ENCODE data around the gene IARS2. TPM values are rescaled to one million over a fixed set of nuclear protein-coding genes. Genes with fewer than 3 reads are reported as not detected.
A peak's percentile ranks its signal among the peaks of the same experiment; 100 is the strongest.

The IARS2 gene
- total RNA-seq, 1 donor from 2014 or later, result 89.1 TPM

DNA sequence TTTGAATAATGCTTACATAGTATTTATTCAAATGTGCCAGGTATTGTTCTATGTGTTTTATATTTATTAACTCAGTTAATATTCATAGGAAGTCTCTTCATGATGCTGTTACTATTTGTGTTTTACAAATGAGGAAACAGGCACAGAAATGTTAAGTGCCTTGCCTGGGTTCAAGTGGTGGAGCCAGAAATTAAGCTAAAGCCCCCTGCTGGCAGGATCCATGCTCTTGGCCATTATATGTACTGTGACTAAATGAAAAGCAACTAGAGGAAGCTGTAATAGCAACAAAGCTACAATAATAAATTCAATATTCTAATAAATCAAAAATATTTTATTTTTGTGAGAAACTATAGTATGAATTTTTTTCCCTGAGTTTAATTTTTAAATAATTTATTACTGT lies 30.0 kb downstream of the IARS2 start:
- H3K9me3 Mint-ChIP-seq, result no peaks in the 10 kb centered on the region
- intact Hi-C loops (cut with micrococcal nuclease), result no loop called here
- no peaks in the 10 kb centered on the region for H3K27me3 Mint-ChIP-seq (ENCODE audit: low read depth)
- no peak for DNase-seq (ENCODE audit: low spot score)
- peaks cover 11% of the 10 kb centered on the region for H3K4me1 Mint-ChIP-seq (ENCODE audit: low read depth)
- no peak overlapping the region for H3K27ac Mint-ChIP-seq
- no peak overlapping the region for H3K4me3 Mint-ChIP-seq (ENCODE audit: low read depth)
- H3K36me3 Mint-ChIP-seq (ENCODE audit: low read depth), result peaks cover 39% of the 10 kb centered on the region

DNA sequence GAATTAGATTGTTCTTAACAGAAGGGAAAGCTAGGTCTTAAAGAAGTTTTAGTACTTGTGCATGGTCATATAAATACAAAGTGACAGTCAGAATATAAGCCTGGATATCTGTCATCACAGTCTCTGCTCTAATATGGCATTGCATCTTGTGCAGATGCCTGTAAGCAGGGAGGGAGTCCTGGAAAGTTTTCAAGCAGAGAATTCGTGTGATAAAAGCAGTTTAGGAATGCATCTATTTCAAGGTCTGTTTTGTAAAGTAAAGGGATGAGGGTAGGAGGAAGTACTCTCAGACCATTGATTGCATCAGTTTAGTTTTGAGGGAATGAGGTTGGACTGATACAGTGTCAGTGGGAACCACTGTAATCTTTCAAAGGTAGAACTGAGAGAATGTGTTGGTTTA lies 30.6 kb downstream of the IARS2 start:
- Mint-ChIP-seq H3K27me3 (ENCODE audit: low read depth) (no peaks in the 10 kb centered on the region), H3K36me3 (ENCODE audit: low read depth) (peaks cover 41% of the 10 kb centered on the region), H3K9me3 (peaks cover 3% of the 10 kb centered on the region), H3K27ac (peak overlapping the region; percentile 4), H3K4me1 (ENCODE audit: low read depth) (peaks cover 11% of the 10 kb centered on the region), H3K4me3 (ENCODE audit: low read depth) (no peak overlapping the region)
- intact Hi-C loops (cut with micrococcal nuclease), result no loop called here
- DNase-seq (ENCODE audit: low spot score), result no peak

DNA sequence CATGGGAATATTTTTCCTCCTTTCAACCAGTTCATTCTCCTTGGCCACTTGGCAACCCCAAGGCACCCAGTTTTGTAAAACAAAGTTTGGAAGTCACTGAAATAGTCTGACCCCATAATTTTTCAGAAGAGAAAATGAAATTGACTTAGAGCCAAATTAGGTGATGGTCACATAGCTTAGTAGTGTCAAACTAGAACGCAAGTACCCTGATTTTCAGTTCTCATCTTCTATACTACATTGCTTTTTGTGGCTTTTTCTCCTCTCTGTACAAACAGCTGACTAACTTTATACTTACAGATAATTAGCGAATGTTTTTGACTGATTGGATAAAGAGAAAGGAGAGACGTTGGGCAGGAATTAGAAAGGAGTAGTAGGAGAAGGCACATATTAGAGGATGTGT lies 33.1 kb downstream of the IARS2 start:
- peaks cover 10% of the 10 kb centered on the region for H3K4me1 Mint-ChIP-seq (ENCODE audit: low read depth)
- peaks cover 5% of the 10 kb centered on the region for H3K9me3 Mint-ChIP-seq

DNA sequence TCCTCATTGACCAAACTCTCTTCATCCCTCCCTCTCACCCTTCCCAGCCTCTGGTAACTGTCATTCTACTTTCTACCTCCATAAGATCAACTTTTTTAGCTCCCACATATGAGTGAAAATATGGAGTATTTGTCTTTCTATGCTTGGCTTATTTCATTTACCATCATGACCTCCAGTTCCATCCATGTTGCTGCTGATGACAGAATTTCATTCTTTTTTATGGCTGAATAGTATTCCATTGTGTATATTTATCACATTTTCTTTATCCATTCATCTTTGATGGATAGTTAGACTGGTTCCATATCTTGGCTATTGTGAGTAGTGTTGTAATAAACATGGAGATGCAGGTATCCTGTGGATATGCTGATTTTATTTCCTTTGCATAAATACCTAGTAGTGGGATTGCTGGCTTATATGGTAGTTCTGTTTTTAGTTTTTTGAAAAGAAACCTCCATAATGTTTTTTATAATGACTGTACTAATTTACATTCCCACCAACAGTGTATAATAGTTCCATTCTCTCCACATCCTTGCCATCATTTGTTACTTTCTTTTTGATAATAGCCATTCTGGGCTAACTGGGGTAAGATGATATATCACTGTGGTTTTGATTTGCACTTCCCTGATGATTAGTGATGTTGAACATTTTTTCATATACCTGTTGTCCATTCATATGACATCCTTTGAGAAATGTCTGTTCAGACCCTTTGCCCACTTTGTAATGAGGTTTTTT lies 35.7 kb downstream of the IARS2 start:
- peaks cover 3% of the 10 kb centered on the region for H3K4me1 Mint-ChIP-seq (ENCODE audit: low read depth)
- H3K9me3 Mint-ChIP-seq, result peaks cover 5% of the 10 kb centered on the region
- H3K4me3 Mint-ChIP-seq (ENCODE audit: low read depth), result no peak overlapping the region
- H3K27me3 Mint-ChIP-seq (ENCODE audit: low read depth), result no peaks in the 10 kb centered on the region
- DNase-seq (ENCODE audit: low spot score), result no peak
- peaks cover 61% of the 10 kb centered on the region for H3K36me3 Mint-ChIP-seq (ENCODE audit: low read depth)
- intact Hi-C loops (cut with micrococcal nuclease), result no loop called here
- H3K27ac Mint-ChIP-seq, result no peak overlapping the region

More for the DNA sequence above, 33.1 kb downstream of the IARS2 start:
- Mint-ChIP-seq H3K4me3 (ENCODE audit: low read depth) (no peak overlapping the region), H3K36me3 (ENCODE audit: low read depth) (peaks cover 56% of the 10 kb centered on the region), H3K27me3 (ENCODE audit: low read depth) (no peaks in the 10 kb centered on the region), H3K27ac (no peak overlapping the region)
- DNase-seq (ENCODE audit: low spot score), result no peak
- intact Hi-C loops (cut with micrococcal nuclease), result no loop called here

DNA sequence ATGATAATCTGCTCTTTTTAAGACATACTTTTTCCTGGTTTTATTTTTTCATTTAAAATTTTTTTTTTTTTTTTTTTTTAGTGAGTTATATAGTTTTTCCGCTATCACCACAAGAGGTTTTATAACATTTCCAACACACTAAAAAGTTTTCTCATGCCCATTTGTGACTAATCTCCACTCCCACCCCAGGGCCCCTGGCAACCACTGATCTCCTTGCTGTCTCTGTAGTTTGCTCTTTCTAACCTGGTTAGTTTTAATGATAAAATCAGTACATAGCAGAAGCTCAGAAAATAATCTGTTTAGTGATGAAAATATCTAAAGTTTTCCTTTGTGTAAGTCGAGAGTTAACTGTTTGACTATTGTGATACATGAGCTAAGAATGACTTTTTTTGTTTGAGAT lies 41.8 kb downstream of the IARS2 start:
- intact Hi-C loops (cut with micrococcal nuclease), result no loop called here
- H3K36me3 Mint-ChIP-seq (ENCODE audit: low read depth), result peaks cover 55% of the 10 kb centered on the region
- H3K4me1 Mint-ChIP-seq (ENCODE audit: low read depth), result peaks cover 11% of the 10 kb centered on the region
- no peaks in the 10 kb centered on the region for H3K9me3 Mint-ChIP-seq
- DNase-seq (ENCODE audit: low spot score), result no peak
- no peaks in the 10 kb centered on the region for H3K27me3 Mint-ChIP-seq (ENCODE audit: low read depth)
- H3K4me3 Mint-ChIP-seq (ENCODE audit: low read depth), result no peak overlapping the region
- H3K27ac Mint-ChIP-seq, result peak overlapping the region; percentile 19

DNA sequence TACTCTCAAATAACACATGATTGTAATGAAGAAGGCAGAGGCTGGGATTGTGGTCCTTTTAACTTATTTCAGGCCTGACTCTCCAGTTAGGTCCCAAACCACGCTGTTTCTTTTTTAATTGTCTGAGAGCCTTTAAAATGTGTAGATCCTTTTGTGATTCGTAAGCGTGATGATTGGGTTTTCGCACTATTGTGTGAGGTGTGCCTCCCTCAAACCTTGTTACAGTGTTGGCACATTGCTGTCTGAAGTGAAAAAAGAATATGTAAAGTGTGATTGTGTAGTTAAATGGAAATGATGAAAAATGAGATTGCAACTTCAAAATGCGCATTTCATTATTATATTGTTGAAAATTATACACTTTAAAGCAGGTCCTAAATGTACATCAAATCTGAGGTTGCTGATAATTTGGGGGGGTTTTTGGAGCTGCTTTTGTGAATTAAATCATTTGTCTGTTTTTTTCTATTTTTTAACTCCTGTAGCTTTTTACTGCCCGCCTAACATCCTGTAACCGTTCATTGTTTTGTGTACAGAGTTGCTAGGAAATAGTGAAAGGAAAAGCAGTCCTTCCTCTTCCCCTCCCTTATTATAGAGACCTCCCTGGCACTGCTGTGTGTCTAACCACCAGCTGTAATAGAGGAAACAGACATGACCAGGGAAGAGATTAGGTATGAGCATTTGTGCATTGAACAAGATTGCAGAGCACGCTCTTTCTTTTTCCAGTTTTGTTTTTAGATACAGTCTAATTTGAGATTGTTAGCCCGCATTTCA lies 43.3 kb downstream of the IARS2 start:
- Mint-ChIP-seq H3K9me3 (no peaks in the 10 kb centered on the region), H3K4me3 (ENCODE audit: low read depth) (no peak overlapping the region), H3K27ac (peak overlapping the region; percentile 59), H3K4me1 (ENCODE audit: low read depth) (peaks cover 11% of the 10 kb centered on the region), H3K27me3 (ENCODE audit: low read depth) (no peaks in the 10 kb centered on the region), H3K36me3 (ENCODE audit: low read depth) (peaks cover 64% of the 10 kb centered on the region)
- intact Hi-C loops (cut with micrococcal nuclease), result no loop called here
- no peak for DNase-seq (ENCODE audit: low spot score)

DNA sequence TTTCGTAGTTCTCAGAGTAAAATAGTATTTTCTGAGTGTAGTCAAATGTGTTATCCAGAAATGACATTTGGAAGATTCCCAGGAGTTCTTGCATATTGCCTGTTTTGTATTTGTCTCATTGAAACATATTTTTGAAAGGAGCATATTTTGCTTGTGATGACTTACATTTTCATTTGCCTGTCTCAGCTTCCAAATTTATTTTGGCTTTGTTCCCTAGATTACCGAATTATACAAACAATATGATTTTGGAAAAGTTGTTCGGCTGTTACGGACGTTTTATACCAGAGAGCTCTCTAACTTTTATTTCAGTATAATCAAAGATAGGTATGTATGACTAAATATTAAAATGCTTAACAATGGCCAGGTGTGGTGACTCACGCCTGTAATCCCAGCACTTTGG lies 46.0 kb downstream of the IARS2 start:
- H3K4me1 Mint-ChIP-seq (ENCODE audit: low read depth), result peaks cover 10% of the 10 kb centered on the region
- H3K36me3 Mint-ChIP-seq (ENCODE audit: low read depth), result peaks cover 67% of the 10 kb centered on the region
- no peaks in the 10 kb centered on the region for H3K27me3 Mint-ChIP-seq (ENCODE audit: low read depth)
- no peaks in the 10 kb centered on the region for H3K9me3 Mint-ChIP-seq
- no peak overlapping the region for H3K4me3 Mint-ChIP-seq (ENCODE audit: low read depth)
- H3K27ac Mint-ChIP-seq, result no peak overlapping the region
- no peak for DNase-seq (ENCODE audit: low spot score)
- intact Hi-C loops (cut with micrococcal nuclease), result no loop called here

DNA sequence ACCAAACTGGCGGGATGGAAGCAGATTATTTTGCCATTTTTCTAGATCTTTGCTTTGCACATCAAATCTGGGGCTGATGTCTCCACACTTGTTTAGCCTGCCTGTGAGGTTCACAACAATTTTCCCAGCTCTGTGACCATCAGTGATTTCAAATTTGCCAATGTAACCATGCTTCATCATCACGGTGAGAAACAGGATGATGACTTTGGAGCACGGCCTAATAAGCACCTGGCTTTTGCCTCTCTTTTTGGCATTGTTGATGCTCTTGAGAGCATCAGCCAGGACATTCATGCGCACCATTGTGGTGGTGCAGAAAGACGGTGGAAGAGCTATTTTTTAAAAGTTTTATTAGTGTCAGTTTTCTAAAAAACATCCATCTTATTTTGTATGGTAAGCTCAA lies 50.1 kb downstream of the IARS2 start:
- no peak for DNase-seq (ENCODE audit: low spot score)
- peaks cover 68% of the 10 kb centered on the region for H3K36me3 Mint-ChIP-seq (ENCODE audit: low read depth)
- H3K27ac Mint-ChIP-seq, result no peak overlapping the region

DNA sequence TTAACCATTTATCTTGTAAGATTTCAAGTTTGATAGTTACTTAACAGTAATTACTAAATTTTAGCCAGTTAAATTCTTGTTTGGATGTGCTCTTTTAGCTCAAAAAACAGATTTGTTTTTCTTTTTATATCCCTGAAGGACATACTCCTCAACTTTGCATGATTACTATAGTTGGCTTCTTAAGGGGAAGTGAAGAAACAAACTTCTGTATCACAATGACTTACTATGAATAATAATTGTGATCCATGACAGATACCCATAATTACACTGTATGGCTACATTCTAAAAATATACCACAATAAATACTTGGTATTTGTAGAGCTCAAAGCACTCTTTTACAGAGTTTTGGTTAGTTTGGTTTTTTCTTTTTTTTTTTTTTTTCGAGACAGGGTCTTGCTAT lies 55.8 kb downstream of the IARS2 start:
- Mint-ChIP-seq H3K9me3 (no peaks in the 10 kb centered on the region), H3K27ac (no peak overlapping the region), H3K36me3 (ENCODE audit: low read depth) (peaks cover 51% of the 10 kb centered on the region), H3K4me3 (ENCODE audit: low read depth) (no peak overlapping the region), H3K27me3 (ENCODE audit: low read depth) (no peaks in the 10 kb centered on the region), H3K4me1 (ENCODE audit: low read depth) (peaks cover 7% of the 10 kb centered on the region)
- intact Hi-C loops (cut with micrococcal nuclease), result no loop called here
- DNase-seq (ENCODE audit: low spot score), result no peak

More for the DNA sequence above, 50.1 kb downstream of the IARS2 start:
- no peaks in the 10 kb centered on the region for H3K27me3 Mint-ChIP-seq (ENCODE audit: low read depth)
- peaks cover 7% of the 10 kb centered on the region for H3K4me1 Mint-ChIP-seq (ENCODE audit: low read depth)
- intact Hi-C loops (cut with micrococcal nuclease), result no loop called here
- H3K9me3 Mint-ChIP-seq, result no peaks in the 10 kb centered on the region
- no peak overlapping the region for H3K4me3 Mint-ChIP-seq (ENCODE audit: low read depth)

DNA sequence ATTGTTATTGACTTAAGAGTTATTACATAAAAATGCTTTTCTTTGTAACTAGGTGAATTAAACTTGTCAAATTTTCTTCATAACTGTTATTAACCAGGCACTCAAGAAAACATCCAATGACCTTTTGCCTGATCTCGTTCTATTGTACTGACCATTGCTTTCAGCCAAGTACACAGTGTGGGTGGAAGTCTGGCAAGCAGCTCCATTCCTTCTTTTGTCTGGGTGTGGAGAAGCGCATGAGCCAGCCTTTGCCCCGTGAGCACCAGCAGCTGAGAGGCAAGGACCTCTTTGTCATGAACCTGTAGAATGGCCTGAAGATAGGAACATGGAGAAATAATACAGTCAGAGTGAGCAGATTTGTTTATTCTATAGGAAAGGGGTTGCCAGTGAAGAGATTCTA lies 57.5 kb downstream of the IARS2 start:
- Mint-ChIP-seq H3K36me3 (ENCODE audit: low read depth) (peaks cover 49% of the 10 kb centered on the region), H3K27ac (no peak overlapping the region)

DNA sequence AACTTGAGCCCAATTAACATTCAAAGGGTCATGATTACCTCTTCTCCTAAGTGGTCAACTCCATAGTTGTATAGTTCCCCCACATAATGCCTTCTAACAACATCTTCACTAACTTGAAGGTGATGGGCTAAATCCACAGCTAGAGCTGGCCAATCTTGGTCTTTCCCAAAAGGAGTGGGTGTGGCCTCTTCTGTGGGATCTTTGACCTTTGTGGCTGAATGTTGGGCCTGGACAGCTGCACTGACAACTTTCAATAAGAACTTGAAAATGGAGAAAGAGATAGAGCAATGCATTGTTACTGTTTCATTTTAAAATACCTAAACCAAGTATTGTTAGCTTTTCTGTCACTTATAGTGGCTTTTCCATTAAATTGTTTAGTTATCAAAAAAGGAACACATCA lies 59.2 kb downstream of the IARS2 start:
- intact Hi-C loops (cut with micrococcal nuclease), result no loop called here
- Mint-ChIP-seq H3K9me3 (no peaks in the 10 kb centered on the region), H3K27ac (no peak overlapping the region), H3K4me3 (ENCODE audit: low read depth) (no peak overlapping the region), H3K36me3 (ENCODE audit: low read depth) (peaks cover 58% of the 10 kb centered on the region), H3K27me3 (ENCODE audit: low read depth) (no peaks in the 10 kb centered on the region), H3K4me1 (ENCODE audit: low read depth) (peaks cover 17% of the 10 kb centered on the region)
- no peak for DNase-seq (ENCODE audit: low spot score)

More for the DNA sequence above, 57.5 kb downstream of the IARS2 start:
- no peaks in the 10 kb centered on the region for H3K9me3 Mint-ChIP-seq
- intact Hi-C loops (cut with micrococcal nuclease), result no loop called here
- no peak for DNase-seq (ENCODE audit: low spot score)
- no peaks in the 10 kb centered on the region for H3K27me3 Mint-ChIP-seq (ENCODE audit: low read depth)
- H3K4me3 Mint-ChIP-seq (ENCODE audit: low read depth), result no peak overlapping the region
- peaks cover 2% of the 10 kb centered on the region for H3K4me1 Mint-ChIP-seq (ENCODE audit: low read depth)

DNA sequence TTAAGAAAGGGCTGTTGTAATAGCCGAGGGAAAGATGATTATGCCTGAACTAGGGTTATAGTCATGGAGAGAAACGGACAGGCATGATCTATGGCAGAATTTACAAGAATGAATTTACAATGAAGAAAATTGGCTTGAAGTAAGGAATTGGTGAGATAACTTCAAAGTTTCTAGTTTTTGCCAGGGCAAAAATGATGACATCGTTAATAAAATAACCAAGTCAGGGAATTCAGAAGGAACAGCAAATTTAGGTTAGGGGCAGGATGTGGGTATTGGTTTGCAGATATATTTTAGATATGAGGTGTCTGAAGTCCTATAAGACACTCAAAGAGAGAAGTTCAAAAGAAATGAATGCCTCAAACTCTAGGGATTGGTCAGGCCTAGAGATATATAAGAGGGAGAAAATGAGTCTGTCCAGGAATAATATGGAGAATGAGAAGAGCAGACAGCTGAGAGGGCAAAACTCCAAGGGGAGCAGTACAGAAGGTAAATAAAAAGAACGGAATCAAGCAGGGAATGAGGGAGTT lies 62.8 kb downstream of the IARS2 start:
- peak overlapping the region; percentile 61 for H3K27ac Mint-ChIP-seq
- H3K4me3 Mint-ChIP-seq (ENCODE audit: low read depth), result no peak overlapping the region
- peaks cover 4% of the 10 kb centered on the region for H3K9me3 Mint-ChIP-seq
- H3K27me3 Mint-ChIP-seq (ENCODE audit: low read depth), result no peaks in the 10 kb centered on the region
- intact Hi-C loops (cut with micrococcal nuclease), result no loop called here
- peaks cover 36% of the 10 kb centered on the region for H3K4me1 Mint-ChIP-seq (ENCODE audit: low read depth)
- peaks cover 70% of the 10 kb centered on the region for H3K36me3 Mint-ChIP-seq (ENCODE audit: low read depth)
- DNase-seq (ENCODE audit: low spot score), result no peak

DNA sequence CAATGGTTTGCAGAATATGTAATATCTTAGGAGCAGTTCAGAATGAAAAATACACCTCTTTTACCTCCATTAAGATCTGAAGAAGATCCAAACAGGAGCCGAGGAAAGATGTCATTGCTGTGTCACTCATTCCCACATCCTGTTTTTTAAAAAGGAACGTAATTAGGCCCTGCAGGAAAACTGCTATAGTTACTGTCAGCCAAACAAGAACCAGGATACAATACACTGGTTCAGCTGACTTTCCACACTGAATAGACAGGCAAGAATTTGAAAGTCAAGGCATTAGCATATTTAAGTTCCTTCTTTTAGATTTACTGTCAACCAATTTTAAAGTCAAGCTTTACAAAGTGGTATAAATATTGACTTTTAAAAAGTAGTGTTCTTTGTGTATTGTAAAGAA lies 63.8 kb downstream of the IARS2 start:
- Mint-ChIP-seq H3K27me3 (ENCODE audit: low read depth) (no peaks in the 10 kb centered on the region), H3K36me3 (ENCODE audit: low read depth) (peaks cover 71% of the 10 kb centered on the region), H3K9me3 (peaks cover 4% of the 10 kb centered on the region), H3K27ac (no peak overlapping the region), H3K4me3 (ENCODE audit: low read depth) (no peak overlapping the region), H3K4me1 (ENCODE audit: low read depth) (peaks cover 38% of the 10 kb centered on the region)
- no peak for DNase-seq (ENCODE audit: low spot score)
- intact Hi-C loops (cut with micrococcal nuclease), result no loop called here
